M059J (cell line): ENCODE results near the gene R3HDM4. TPM values are rescaled to one million over a fixed set of nuclear protein-coding genes. Genes with fewer than 3 reads are reported as not detected.
"Not testable (repeated sequence)": the region's sequence is repeated elsewhere in the genome, so short reads cannot be mapped to it uniquely, and the experiment has no call there.

ENCODE experiments used
- DNase-seq: peaks from one replicate; pipeline ENCODE4 v3.0.0-alpha.2; 2012; ENCODE audit warnings: low read depth
- total RNA-seq: library from RNA; depleted of rRNA; stranded (reverse); fragments of >200 nt; shearing (Covaris generic); gene quantifications from 2 replicates; pipeline ENCODE4 v1.2.3, GENCODE V29; 2014

Gene R3HDM4
- total RNA-seq, 1 experiment from 2014 or later, result 37.0 TPM

GRCh38 chr19:861756-862580 is 51.1 kb downstream of the R3HDM4 start:
- no peak for DNase-seq

GRCh38 chr19:861141-861755 is 51.8 kb downstream of the R3HDM4 start:
- DNase-seq, result no peak

- no peak for DNase-seq
These were observed 53.9 kb downstream of the R3HDM4 start, which contains the start of gene CFD for GRCh38 chr19:858868-859843. Gene CFD, plus strand, starts transcription at chr19:859664. Its CDS starts 26 bp downstream, at chr19:859690.

GRCh38 chr19:858284-858683 is 54.7 kb downstream of the R3HDM4 start:
- DNase-seq, result no peak

GRCh38 chr19:855566-856120 is 57.4 kb downstream of the R3HDM4 start:
- DNase-seq, result no peak

- DNase-seq, result no peak
These were observed 57.9 kb downstream of the R3HDM4 start for GRCh38 chr19:855142-855541.

- DNase-seq, result no peak
These were observed 58.5 kb downstream of the R3HDM4 start for GRCh38 chr19:854549-854948.

GRCh38 chr19:853614-854220 is 59.3 kb downstream of the R3HDM4 start:
- not testable (repeated sequence) for DNase-seq

GRCh38 chr19:853014-853585 is 59.9 kb downstream of the R3HDM4 start:
- DNase-seq, result no peak

GRCh38 chr19:852136-853013 is 60.6 kb downstream of the R3HDM4 start, which contains the start of gene ELANE:
Gene ELANE, plus strand, starts transcription at chr19:852303. Its CDS starts 26 bp downstream, at chr19:852329.
- DNase-seq, result no peak

GRCh38 chr19:850979-851335 is 62.1 kb downstream of the R3HDM4 start:
- no peak for DNase-seq

GRCh38 chr19:850221-850978 is 62.6 kb downstream of the R3HDM4 start:
- peak; percentile 92 for DNase-seq

GRCh38 chr19:849195-849594 is 63.8 kb downstream of the R3HDM4 start:
- DNase-seq, result not testable (repeated sequence)

- DNase-seq, result peak; percentile 25
These were observed 64.6 kb downstream of the R3HDM4 start for GRCh38 chr19:848386-848921.
